Stimulated activated CD8-positive, alpha-beta memory T cell treated with anti-CD3 and anti-CD28 coated beads, Interleukin-15, amount 100 ng/mL, for 24 hours (primary cell): ENCODE measurements around the gene NOL3.

ENCODE experiments used
- DNase-seq: peaks from one replicate; pipeline ENCODE4 v3.0.0-alpha.2; 2020; ENCODE audit warnings: low read depth

Gene NOL3

DNA sequence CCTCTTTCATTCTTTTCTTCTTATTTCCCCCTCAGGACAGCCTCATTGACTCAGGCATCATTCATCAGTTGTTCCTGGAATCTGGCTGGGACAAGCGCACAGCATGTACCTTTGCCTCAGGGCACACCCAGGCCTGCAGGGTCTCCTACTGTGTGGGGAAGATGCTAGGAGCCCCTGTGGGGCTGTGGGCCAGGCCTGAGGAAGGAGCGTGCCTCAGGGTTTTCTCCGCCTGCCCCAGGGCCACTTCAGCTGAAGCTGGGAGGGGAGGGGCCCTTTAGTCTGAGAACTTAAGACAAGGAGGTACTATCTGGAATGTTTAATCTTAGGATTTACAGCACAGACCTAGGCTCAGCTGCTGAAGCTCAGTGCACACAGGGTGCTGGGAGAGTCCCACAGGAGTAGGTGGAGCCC lies 36.5 kb downstream of the NOL3 start:
- DNase-seq, result no peak

DNA sequence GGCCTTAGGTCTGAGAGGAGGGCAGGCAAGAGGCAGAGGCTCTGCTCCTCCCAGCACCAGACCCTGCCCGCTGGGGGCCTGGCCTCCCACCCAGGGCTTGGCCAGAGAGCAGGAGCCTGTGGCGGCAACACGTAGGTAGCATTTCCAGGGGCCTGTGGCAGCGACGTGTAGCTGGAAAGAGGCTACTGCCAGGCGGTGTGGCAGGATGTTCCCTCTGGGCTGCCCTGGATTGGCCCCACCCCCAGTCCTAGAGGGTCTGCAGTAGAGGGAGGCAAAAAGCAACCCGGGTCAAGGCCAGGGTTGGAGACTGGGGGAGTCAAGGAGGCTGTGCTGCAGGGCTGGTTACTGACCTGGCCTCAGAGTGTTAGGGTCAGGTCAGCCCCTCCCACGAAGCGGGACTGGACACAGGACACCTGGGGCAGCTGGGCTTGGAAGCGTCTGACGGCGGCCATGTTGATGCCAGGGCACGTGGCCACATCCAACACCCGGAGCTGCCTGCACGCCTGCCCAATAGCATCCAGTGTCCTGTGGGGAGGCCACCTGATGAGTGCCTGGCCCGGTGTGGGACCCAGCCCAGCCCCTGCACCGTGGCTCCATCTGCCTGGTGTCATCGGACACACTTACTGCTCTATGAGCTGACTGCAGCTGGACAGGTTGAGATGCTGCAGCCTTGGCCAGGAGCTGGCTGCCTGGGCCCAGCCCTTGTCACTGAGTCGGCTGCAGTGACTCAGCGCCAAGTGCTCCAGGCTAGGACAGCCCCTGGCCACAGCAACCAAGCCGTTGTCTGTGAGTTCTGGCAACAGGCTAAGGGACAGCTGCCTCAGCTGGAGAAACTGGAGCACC lies 37.1 kb downstream of the NOL3 start:
- no peak for DNase-seq

DNA sequence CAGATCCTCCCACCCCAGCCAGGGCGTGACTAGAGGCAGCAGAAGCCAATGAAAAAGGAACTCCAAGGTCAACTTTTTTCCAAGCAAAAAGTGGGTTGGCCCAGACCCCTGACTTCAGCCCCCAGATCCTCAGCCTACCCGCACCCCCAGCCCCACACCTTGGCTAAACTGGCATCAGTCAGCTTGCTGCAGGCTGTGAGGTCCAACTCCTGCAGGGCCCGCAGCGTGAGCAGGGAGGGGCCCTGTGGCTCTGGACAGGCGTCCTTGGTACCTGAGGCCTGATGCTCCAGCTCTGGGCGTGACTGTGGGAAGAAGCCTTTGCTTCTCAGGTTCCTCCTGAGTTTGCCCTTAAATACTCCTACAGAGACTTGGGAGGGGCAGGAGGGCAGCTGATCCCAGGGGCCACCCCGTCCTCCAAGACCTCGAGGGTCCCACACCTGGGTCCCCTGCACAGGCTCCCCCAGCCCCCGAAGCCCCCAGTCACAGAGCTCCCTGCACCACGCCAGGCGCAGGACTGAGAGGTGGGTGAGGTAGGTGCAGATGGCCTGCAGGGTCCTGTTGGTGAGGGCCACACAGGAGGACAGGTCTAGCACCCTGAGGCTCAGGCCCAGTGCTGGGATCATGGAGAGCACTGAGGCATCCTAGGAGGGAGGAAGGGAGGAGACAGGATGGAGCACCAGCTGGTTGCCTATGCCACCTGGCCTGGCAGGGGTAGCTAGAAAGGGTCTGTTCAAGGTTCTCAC lies 38.0 kb downstream of the NOL3 start:
- DNase-seq, result no peak

DNA sequence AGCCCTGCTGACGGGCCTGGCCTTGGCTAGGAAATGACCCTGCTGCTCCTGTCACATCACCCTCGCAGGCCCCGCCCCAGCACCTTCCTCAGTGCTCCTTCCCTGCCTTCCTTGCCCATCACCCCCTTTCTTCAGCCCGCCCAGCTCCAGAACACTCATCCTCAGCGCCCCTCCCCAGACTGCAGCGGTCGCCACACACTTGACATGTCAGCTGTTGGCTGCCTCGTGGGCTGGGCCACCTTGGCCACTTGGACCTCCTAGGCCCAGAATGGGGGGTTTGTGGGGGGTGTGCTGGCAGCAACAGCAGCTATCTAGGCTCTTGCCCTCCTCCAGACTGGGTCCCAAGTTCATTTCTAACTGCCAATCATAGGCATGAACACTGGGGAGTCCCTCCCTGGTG lies 39.2 kb downstream of the NOL3 start:
- no peak for DNase-seq

DNA sequence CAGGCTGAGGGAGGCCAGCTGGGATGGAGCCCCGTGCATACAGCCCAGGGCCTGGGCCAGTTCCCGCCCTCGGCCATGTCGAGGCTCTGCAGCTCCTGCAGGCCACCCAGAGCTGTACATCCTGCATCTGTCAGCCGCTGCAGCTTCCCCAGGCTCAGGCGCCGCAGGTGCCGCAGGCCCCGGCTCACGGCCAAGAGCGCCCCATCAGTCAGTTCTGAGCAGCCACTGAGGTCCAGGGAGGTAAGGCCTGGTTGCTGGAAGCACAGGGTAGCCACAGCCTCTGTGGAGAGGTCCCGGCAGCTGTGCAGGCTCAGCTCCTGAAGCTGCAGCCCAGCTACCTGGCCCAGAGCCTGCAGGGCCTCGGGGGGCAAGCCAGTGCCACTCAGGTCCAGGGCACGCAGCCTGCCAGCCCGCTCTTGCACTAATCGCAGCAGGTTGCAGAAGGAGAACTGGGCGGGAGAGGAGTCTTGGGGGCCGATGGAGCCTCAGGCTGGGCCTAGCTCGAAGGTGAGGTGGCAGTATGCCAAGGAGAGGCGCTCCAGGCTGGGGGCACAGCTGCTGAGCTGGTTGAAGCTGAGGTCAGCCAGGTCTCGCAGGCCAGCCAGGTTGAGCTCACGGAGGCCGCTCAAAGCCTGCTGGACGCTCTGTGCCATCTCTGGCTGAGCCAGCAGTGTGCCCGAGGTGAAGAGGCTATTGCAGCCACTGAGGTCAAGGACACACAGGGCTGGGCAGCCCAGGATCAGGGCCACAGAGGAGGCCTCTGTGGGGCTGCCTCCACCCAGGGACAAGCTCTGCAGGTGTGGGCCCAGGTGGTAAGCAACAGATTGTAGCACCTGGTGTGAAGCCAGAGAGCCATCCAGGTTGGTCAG lies 40.0 kb downstream of the NOL3 start:
- no peak for DNase-seq

DNA sequence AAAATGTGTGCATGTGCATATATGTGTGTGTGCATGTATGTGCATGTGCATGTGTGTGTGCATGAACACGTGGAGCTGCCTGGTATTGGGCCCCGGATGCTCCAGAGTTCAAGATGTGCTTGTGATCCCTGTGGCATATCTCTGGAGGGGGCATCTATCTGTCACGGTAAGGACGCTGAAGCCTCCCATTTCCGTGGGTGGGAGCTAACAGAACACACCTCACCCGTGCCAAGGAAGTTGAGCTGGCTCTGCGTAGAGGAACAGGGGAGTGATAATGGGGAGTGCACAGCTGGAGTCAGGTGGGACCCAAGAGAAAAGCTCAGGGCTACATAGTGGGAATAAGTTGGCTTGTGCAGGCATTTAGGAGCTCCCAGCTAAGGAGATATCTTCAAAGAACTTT lies 41.3 kb downstream of the NOL3 start:
- DNase-seq, result no peak

DNA sequence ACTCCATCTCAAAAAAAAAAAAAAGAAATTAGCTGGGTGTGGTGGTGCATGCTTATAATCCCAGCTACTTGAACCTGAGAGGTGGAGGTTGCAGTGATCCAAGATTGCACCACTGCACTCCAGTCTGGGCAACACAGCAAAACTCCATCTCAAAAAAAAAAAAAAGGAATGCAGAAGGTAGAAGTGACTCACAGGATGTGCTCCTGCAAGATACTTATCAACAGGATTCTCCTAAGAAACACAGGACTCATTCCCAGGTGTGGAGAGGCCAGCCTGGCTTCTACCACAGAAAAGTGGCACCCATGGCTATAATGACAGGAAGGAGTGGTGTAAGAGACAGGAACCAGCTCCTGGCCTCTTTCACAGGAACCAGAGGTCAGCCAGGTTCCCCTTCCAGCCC lies 42.4 kb downstream of the NOL3 start:
- no peak for DNase-seq

DNA sequence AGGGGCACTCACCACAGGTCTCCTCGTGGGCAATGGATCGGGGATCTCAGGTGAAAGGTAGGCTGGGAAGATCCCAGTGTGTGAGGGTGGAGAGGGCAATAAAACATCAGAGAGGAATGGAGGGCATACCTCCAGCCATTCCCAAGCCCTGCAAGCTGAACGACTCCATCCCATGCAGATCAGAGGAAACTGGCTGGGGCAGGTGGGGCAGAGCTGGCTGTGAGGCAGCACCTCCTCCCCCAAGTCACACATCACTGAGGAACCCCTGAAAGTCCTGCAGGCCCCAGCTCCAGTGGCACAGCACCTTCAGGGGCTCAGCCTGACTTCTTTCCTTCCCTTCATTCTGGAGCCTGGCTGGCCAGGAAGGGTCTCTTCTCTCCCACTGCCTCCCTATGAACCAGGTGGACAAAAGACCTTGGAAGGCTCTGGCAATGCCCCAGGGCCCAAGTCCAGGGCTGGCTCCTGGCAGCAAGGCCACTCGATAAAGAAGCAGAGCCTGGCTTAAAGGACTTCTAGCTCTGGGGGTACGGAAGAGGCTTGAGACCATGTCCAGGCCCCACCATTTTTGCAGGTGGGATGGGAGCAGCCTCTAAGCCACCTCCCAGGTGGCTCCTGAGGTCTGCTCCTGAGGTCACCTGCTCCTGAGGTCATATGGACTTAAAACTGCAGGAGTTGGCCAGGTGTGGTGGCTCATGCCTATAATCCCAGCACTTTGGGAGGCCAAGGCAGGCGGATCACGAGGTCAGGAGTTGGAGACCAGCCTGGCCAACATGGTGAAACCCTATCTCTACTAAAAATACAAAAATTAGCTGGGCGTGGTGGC lies 43.1 kb downstream of the NOL3 start:
- DNase-seq, result no peak

DNA sequence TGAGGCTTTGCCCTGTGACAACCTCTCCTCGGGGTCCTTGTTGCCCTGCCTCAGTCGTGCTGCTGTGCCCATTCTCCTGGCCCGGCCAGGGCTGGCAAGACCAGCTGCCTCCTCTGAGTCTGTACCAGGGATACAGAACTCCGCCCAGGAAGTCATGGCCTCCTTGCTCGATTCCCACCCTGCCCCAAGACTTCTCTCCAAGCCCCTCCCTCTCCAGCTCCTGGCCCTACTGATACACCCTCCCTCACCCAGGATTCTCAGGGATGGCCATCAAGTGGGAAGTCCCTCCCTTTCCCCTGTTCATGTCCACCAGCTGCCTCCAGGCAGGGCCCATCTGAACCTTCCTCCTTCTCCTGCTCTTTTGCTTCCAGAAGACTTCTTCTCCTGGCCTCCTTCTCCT lies 45.4 kb downstream of the NOL3 start:
- no peak for DNase-seq

DNA sequence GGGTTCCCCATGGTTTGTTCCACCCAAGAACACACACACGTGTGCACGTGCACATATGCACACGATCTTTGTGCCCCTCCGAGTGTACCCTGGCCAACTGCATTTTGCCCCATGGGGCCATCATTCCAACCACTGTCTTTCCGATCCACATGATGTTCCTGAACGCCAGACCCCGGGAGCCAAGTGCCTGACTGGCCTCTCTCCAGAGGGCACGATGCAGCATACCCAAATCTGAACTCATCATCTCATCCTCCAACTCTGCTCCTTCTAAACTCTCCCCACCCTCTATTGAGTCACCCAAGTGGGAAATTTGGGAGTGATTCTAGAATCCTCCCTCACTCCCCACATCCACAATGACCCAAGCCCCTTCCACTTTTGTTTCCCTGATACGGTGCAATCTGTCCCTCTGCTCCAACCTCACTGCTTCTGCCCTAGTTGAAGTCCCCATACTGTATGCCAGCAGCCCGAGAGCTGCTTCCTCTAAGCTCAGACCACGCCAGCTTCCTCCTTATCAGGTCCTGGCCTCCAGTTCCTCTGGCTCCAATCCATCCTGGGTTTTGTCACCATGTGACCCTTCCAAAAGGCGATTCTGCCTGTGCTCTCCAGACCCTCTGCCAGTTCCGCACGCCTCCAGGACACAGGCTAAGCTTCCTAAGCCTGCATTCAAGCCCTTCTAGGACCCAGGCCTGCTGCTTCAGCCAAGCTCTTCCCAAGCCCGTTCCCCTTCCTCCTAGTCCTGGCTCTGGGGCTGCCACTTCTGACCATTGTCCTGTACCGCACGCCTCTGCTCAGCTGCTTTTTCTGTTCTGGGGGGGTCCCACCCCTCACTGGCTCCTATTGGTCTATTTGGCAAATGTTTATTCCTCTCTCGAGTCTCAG lies 46.5 kb downstream of the NOL3 start:
- no peak for DNase-seq

DNA sequence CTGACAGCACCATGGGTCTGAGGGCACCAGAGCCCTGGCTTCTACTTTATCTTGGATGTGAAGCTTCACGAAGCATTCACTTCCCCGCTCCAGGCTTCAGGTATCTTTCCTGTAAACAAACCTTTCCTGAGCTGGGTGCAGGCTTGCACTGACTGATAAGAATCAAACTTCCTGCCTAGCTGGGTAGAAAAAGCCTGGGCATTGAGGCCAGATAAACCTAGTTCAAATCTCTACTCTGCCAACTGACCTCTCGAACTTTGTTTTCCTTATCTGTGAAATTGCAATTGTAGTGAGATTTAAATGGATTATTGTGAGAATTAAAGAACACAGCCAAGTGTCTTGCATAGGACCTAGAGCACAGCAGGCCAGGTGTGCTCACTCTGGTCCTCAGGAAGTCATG lies 53.7 kb downstream of the NOL3 start:
- DNase-seq, result no peak
